Measurements from ENCODE around the gene PROB1. TPM values are rescaled to one million over a fixed set of nuclear protein-coding genes. Genes with fewer than 3 reads are reported as not detected.

Gene PROB1
- total RNA-seq, 1 experiment from 2014 or later = 0.82 TPM

DNA sequence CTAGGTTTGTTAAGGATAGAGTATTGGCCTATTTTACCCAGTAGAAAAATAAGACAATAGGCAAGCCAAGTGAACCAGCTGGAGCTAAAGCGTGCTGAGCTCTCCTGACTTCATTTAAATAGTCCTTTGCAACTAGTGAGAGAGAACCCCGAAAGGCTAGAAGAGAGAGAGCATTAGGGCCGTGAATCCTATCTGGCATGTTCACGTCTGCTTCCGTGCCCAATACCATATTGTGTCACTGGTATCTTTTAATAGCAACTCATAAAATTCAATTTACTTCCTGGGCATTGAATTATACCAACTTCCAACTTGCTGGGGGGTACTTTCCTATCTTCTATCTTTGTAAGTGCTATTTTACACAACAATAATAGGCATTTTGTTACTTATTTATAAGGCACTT lies 30.6 kb upstream of the PROB1 start:
- BruUV-seq (replicated peaks) = no TSS peak
- Histone ChIP-seq H3K4me3 (ENCODE audit: low read depth, low read length, poor library complexity, severe bottlenecking) (no peak overlapping the region), H3K27me3 (replicated peaks; ENCODE audit: insufficient read depth, low read depth, low read length, poor library complexity) (no peaks in the 10 kb centered on the region), H3K27ac (ENCODE audit: low read depth, low read length, poor library complexity, severe bottlenecking) (no peak overlapping the region), H3K36me3 (ENCODE audit: insufficient read depth, low read length, poor library complexity, severe bottlenecking) (no peaks in the 10 kb centered on the region), H3K9me3 (ENCODE audit: low read depth, low read length, poor library complexity, severe bottlenecking) (no peaks in the 10 kb centered on the region), H3K4me1 (ENCODE audit: insufficient read depth, low read length, poor library complexity, severe bottlenecking) (peaks cover 7% of the 10 kb centered on the region)
- ChIA-PET POLR2A (ENCODE audit: low non-redundant PET) (no interaction called here), CTCF (no interaction called here)
- peak; percentile 73 for DNase-seq (ENCODE audit: low spot score)
- TF ChIP-seq, protein P1, sequence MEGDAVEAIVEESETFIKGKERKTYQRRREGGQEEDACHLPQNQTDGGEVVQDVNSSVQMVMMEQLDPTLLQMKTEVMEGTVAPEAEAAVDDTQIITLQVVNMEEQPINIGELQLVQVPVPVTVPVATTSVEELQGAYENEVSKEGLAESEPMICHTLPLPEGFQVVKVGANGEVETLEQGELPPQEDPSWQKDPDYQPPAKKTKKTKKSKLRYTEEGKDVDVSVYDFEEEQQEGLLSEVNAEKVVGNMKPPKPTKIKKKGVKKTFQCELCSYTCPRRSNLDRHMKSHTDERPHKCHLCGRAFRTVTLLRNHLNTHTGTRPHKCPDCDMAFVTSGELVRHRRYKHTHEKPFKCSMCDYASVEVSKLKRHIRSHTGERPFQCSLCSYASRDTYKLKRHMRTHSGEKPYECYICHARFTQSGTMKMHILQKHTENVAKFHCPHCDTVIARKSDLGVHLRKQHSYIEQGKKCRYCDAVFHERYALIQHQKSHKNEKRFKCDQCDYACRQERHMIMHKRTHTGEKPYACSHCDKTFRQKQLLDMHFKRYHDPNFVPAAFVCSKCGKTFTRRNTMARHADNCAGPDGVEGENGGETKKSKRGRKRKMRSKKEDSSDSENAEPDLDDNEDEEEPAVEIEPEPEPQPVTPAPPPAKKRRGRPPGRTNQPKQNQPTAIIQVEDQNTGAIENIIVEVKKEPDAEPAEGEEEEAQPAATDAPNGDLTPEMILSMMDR (conservative IDR thresholded peaks at IDR 0.05; ENCODE audit: low read depth, low read length) = no peak
- no peak for TF ChIP-seq EZH2 (IDR thresholded peaks at IDR 0.05; ENCODE audit: borderline replicate concordance, low read depth, low read length, poor library complexity, severe bottlenecking)
- intact Hi-C loops (cut with micrococcal nuclease; ENCODE audit: unreplicated experiment) = no loop called here

GRCh38 chr5:139422307-139422893 lies 27.5 kb upstream of the PROB1 start:
- POLR2A ChIA-PET (ENCODE audit: low non-redundant PET) = interaction anchor here (0.7 kb wide), 1 partner anchor 327 kb away, joined by 7 read pairs; no protein-coding TSS in a partner anchor

DNA sequence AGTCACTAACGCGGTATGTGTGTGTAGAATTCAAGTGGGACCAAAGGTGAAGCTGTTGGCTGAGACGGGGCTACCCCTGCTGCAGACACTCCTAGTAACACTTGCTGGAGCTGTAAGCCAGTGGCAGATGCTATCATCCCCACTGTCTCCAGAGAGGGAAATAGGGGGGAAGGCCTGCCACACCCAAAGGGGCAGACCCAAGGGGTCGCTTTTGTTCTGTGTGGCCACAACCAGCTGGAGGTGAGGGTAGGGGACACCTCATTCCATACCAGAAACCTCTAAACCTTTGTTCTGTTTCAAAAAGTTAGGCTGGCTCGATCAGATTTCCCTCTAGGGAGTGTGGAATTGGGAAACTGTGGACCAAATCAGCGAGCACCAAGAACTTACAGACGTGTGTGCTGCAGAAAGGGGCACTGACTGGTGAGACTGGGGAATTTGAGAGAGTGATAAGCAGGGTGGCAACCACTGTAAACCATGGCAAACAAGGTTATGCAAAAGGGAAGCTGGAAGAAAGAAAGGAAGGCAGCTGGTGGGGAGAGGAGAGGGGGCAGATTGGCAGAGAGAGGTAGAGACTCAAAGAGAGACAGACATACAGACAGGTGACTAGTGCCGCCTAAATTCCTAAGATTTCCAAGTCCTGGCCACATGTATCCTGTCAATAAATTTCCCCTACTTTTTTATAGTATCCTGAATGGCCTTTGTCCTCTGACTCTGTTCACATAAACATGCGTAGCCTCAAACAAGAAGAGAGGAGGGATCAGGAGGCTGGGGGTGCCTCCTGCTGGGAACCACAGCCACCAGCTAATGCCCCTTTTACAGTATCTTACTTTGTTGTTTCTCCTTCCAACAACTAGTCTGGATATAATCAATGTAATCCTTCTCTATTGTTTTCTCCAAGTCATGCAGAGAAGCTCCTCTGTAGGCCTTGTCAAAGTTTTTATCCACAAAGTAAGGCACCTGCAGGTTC lies 24.6 kb upstream of the PROB1 start:
- DNase-seq (ENCODE audit: low spot score) = no peak
- Histone ChIP-seq H3K4me3 (ENCODE audit: low read depth, low read length, poor library complexity, severe bottlenecking) (no peak overlapping the region), H3K36me3 (ENCODE audit: insufficient read depth, low read length, poor library complexity, severe bottlenecking) (no peaks in the 10 kb centered on the region), H3K4me1 (ENCODE audit: insufficient read depth, low read length, poor library complexity, severe bottlenecking) (no peaks in the 10 kb centered on the region), H3K27ac (ENCODE audit: low read depth, low read length, poor library complexity, severe bottlenecking) (no peak overlapping the region), H3K27me3 (replicated peaks; ENCODE audit: insufficient read depth, low read depth, low read length, poor library complexity) (no peaks in the 10 kb centered on the region), H3K9me3 (ENCODE audit: low read depth, low read length, poor library complexity, severe bottlenecking) (no peaks in the 10 kb centered on the region)
- intact Hi-C loops (cut with micrococcal nuclease; ENCODE audit: unreplicated experiment) = loop anchor here (5.0 kb wide), 1 partner anchor 213 kb away; no protein-coding TSS in a partner anchor
- ChIA-PET CTCF (interaction anchor here (0.8 kb wide), 1 partner anchor 95 kb away, joined by 3 read pairs; no protein-coding TSS in a partner anchor), POLR2A (ENCODE audit: low non-redundant PET) (no interaction called here)
- TF ChIP-seq, protein P1 (conservative IDR thresholded peaks at IDR 0.05; ENCODE audit: low read depth, low read length) = no peak
- no peak for TF ChIP-seq EZH2 (IDR thresholded peaks at IDR 0.05; ENCODE audit: borderline replicate concordance, low read depth, low read length, poor library complexity, severe bottlenecking)
- no TSS peak for BruUV-seq (replicated peaks)

More at GRCh38 chr5:139422307-139422893, 27.5 kb upstream of the PROB1 start:
- peaks cover 7% of the 10 kb centered on the region for H3K4me1 ChIP-seq (ENCODE audit: insufficient read depth, low read length, poor library complexity, severe bottlenecking)
- no peaks in the 10 kb centered on the region for H3K36me3 ChIP-seq (ENCODE audit: insufficient read depth, low read length, poor library complexity, severe bottlenecking)
- BruUV-seq (replicated peaks) = no TSS peak
- no peak overlapping the region for H3K4me3 ChIP-seq (ENCODE audit: low read depth, low read length, poor library complexity, severe bottlenecking)
- no peak overlapping the region for H3K27ac ChIP-seq (ENCODE audit: low read depth, low read length, poor library complexity, severe bottlenecking)
- intact Hi-C loops (cut with micrococcal nuclease; ENCODE audit: unreplicated experiment) = loop anchor here (1.0 to 5.0 kb wide), 3 partner anchors 91 to 343 kb away; no protein-coding TSS in a partner anchor
- TF ChIP-seq, protein P1 (conservative IDR thresholded peaks at IDR 0.05; ENCODE audit: low read depth, low read length) = peak; percentile 94
- TF ChIP-seq EZH2 (IDR thresholded peaks at IDR 0.05; ENCODE audit: borderline replicate concordance, low read depth, low read length, poor library complexity, severe bottlenecking) = no peak
- peak; percentile 77 for DNase-seq (ENCODE audit: low spot score)
- CTCF ChIA-PET = interaction anchor here (0.6 to 1.9 kb wide), 10 partner anchors 17 to 354 kb away, joined by 3 to 16 read pairs (median 3); partner anchors contain the start of gene DNAJC18
- no peaks in the 10 kb centered on the region for H3K9me3 ChIP-seq (ENCODE audit: low read depth, low read length, poor library complexity, severe bottlenecking)
- H3K27me3 ChIP-seq (replicated peaks; ENCODE audit: insufficient read depth, low read depth, low read length, poor library complexity) = no peaks in the 10 kb centered on the region
